Right forelimb (tissue), 1 donor: ENCODE measurements around the gene KLB.
"Not testable (repeated sequence)": the region's sequence is repeated elsewhere in the genome, so short reads cannot be mapped to it uniquely, and the experiment has no call there.

Experiments
- DNase-seq: peaks from one replicate; pipeline ENCODE4 v3.0.0-alpha.2; 2018

KLB gene

DNA sequence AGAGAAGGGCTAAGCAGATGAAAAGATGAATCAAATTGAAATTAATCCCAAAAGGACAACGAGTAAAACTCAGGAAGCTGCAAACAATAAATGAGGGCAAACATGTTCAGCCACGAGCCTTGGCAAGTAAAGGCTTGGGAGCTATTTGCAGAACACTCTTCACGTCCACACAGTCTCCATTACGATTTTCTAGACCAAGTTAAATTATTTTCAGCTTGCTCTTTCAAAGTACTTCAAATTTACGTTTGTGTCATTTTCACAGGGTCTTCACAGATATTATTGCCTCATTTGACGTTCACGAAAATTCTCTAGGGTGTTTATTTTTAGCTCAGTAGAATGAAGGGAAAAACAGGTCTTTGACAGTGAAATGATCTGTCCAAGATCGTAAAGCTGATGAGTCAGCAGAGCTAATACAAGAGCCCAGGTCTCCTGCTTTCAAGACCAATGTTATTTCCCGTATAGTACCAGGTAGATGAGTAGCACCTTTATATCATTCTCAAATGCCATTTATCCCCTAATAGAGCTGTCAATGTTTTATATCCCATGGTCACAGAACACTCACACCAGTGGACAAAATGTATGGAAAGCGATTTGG, 20.9 kb downstream of the KLB start:
- no peak for DNase-seq

GRCh38 chr4:39429476-39430334, 23.0 kb downstream of the KLB start:
- no peak for DNase-seq

- DNase-seq: no peak
These were observed 27.3 kb downstream of the KLB start for GRCh38 chr4:39433878-39434492.

DNA sequence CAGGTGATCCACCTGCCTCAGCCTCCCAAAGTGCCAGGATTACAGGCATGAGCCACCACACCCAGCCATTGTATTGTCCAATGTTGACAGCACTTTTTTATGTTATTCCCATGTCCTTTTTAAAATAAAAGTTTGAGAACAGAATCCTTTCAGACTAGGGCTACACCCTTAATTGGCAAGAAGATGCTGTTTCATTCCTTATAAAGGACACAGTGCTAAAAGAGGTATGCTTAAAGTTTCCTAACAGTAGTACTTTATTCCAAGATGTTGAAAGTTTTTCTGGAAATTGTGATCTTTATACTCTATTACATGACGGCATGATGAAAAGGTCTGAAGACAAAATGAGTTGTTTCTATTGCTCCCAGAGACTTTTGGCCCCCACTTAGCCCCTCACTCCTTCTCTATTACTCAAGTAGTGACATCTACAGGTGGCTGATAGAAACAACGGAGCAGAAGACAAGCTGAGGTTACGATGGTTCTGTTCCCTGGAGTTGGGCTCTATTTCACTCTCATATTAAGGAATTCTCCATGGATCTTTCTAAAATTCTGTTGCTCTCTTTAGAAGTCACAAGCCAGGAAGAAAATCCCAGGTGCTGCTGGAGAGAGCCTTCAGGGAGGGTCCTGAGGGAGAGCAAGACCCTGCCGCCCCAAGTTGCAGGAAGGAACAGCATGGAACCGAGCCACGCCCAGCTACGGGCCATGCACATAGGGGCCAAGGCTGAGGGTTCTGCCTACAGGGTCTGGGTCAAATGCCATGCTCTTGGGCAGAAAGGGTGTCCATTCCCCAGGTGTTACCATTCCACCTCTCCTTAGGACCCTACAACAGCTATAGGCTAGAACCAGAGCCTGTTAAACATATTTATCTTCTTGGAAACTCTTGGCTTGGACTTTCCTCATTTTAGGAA, 29.2 kb downstream of the KLB start:
- DNase-seq: no peak

- DNase-seq: no peak
These were observed 34.9 kb downstream of the KLB start for GRCh38 chr4:39441593-39441992.

DNA sequence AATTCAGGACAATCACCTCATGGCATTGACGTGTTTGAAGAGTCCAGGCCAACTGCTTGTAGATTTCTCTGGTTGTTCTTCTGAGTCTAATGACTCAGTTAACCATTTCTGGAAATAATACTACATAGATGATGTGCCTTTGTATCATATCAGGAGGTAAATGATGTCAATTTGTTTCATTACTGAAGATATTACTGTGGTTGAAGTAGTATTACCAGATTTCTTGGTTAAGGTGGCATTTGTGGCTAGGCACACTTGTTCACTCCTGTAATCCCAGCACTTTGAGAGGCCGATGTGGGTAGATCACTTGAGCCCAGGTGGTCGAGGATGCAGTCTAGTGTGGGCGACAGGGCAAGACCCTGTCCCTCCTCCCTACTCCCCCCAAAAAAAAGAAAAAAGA, 36.3 kb downstream of the KLB start:
- DNase-seq: no peak

- peak; percentile 41 for DNase-seq
These were observed 39.7 kb downstream of the KLB start for GRCh38 chr4:39446483-39446841.

DNA sequence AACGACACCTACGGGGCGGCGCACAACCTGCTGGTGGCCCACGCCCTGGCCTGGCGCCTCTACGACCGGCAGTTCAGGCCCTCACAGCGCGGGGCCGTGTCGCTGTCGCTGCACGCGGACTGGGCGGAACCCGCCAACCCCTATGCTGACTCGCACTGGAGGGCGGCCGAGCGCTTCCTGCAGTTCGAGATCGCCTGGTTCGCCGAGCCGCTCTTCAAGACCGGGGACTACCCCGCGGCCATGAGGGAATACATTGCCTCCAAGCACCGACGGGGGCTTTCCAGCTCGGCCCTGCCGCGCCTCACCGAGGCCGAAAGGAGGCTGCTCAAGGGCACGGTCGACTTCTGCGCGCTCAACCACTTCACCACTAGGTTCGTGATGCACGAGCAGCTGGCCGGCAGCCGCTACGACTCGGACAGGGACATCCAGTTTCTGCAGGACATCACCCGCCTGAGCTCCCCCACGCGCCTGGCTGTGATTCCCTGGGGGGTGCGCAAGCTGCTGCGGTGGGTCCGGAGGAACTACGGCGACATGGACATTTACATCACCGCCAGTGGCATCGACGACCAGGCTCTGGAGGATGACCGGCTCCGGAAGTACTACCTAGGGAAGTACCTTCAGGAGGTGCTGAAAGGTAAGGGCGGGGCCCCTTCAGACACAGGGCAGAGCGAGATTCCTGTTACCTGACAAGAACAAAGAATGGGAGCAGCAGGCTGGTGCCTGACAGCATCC, 40.3 kb downstream of the KLB start:
- DNase-seq: peak; percentile 68

DNA sequence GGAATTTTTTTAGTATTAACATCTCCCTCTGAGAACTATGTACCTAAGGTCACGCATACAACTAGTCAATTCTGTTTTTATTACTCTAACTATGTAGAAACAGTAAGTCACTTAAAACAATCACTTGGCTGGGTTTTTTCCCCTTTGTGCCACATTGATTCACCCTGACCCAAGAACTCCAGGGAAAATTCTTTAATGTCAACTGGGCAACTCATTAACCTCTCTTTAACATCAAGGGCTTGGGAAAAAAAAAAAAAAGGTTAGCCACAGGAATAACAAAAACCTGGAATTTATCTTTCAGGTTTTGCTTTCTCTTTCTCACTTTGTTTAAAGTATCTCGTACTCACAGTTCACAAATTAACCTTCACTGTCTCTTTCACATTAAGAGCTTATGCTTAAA, 43.9 kb downstream of the KLB start:
- DNase-seq: no peak

DNA sequence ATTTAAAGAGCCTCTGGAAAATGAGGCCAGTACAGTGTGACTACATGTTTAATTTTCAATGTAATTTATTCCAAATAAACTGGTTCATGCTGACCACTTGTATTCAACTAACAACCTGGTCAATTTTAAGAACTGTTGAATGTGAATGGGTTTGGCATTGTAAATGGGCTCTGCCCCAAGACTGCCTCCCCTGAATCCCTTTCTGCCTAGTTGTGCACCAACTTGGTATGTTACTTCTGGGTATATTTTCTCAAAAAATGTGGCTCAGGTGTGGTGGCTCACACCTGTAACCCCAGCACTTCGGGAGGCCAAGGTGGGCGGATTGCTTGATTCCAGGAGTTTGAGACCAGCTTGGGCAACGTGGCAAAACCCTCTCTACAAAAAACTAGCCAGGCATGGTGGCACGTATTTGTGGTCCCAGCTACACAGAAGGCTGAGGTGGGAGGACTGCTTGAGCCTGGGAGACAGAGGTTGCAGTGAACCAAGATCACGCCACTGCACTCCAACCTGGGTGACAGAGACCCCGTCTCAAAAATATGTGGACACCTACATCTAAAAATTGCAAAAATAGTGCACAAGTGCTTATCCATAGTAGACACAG, 44.8 kb downstream of the KLB start:
- DNase-seq: no peak

DNA sequence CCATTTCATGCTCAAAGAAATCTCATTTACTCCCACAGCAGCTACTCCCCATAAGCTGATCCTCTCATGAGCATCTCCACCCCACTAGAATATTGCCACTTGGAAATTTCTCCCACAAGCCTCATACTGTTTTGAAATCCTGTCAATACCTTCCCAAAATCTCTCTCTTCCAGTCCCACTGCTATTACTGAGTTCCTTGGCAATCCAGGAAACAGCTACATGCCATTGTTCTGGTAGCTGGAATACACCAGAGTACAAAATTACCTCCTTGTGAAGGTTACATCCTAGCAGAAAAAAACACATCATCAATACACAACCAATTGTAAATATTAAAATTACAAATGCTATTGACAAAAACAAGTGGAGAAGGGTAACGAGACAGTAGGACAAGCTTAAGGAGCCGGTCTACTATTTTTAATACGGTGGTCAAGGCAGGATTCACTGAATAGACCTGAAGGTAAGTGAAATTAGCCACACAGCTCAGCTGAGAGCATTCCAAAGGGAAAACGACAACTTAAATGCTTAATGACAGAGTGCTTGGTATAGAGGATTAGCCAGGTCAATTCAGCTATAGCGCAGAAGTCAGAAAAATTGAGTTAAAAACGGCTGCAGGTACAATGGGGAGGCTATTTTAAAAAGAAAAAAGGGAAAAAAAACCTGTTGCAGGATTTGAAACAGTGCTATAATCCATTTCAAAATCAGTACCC, 45.6 kb downstream of the KLB start:
- no peak for DNase-seq

DNA sequence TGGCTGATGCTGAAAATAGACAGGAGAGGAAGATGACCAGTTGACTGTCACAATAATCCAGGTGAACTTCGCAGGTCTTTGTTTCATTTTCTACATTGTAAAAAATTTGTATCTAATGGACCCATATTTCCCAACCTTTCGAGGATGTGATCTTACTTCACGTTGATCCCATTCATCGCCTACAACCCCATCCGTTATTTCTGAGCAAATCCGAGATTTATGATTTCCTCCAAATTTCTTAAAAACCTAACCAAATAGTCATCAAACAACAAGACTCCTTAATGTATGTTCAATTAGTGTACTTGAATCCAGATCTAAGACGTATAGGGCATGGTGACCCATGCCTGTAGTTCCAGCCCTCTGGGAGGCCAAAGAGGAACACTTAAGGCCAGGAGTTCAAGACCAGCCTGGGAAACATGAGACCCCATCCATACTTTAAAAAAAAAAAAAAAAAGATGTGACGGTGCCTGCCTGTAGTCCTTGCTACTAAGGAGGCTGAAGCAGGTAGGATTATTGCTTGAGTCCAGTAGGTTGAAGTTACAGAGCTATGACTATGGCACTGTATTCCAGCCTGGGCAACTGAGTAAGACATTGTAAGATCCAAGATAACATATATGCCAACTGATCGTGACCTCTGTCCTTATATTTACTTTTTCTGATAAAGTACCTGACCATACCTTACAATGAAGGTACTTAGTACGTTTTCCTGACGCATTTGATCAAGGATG, 46.3 kb downstream of the KLB start:
- no peak for DNase-seq

GRCh38 chr4:39453738-39454137, 47.0 kb downstream of the KLB start:
- no peak for DNase-seq

GRCh38 chr4:39455486-39455885, 48.8 kb downstream of the KLB start:
- no peak for DNase-seq

- no peak for DNase-seq
These were observed 50.4 kb downstream of the KLB start for GRCh38 chr4:39456946-39457763.

DNA sequence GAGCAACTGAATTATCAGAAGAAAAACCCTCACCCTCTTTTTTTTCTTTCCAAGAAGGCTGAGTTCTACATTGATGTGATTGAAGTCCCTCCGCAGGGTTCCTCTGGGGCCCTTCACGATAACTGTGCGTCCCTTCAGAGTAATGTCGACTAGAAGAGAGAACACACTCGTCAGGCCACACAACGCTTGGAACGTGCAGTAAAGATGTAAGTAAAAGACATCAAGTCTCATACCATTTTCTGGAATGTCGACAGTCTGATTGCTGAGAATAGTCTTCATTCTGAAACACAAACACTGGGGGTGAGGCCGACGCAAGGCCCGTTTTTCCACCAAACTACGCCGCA, 51.4 kb downstream of the KLB start:
- DNase-seq: not testable (repeated sequence)

- peak; percentile 96 for DNase-seq
These were observed 52.0 kb downstream of the KLB start, which contains the start of the genes LIAS and RPL9 for GRCh38 chr4:39458505-39459300. Gene LIAS, plus strand, starts transcription at chr4:39459056. Its CDS starts 62 bp downstream, at chr4:39459118. Gene RPL9, minus strand, starts transcription at chr4:39458922. Its CDS starts 483 bp downstream, at chr4:39458439.

- no peak for DNase-seq
These were observed 58.3 kb downstream of the KLB start for GRCh38 chr4:39464886-39465501.
